DND-41 (cell line): ENCODE measurements around the gene SERF2.
"Not testable (repeated sequence)": the region's sequence is repeated elsewhere in the genome, so short reads cannot be mapped to it uniquely, and the experiment has no call there.

Experiments used
- ATAC-seq: fragments of 200-7000 bp; cut with Tn5 transposase; 3 replicates; pipeline ENCODE4 v1.9.1; 2021; ENCODE audit warnings: low read depth; ENCODE audit not compliant: insufficient read depth
- DNase-seq: peaks from one replicate; pipeline ENCODE4 v3.0.0-alpha.2; 2020
- H2AFZ ChIP-seq: 2 replicates; pipeline ENCODE4 v1.6.0; 2012; ENCODE audit warnings: low read depth, low read length
- H3K27ac ChIP-seq: 2 replicates; pipeline ENCODE4 v1.5.1; 2012; ENCODE audit warnings: low read length, inconsistent platforms
- H3K27me3 ChIP-seq: fragments of 200-600 bp; sonication (generic); 2 replicates; pipeline ENCODE4 v1.6.0; 2012; ENCODE audit warnings: low read length, mild to moderate bottlenecking, inconsistent platforms; ENCODE audit not compliant: insufficient read depth, poor library complexity
- H3K36me3 ChIP-seq: 2 replicates; pipeline ENCODE4 v1.5.1; 2012; ENCODE audit warnings: low read length, inconsistent platforms; ENCODE audit not compliant: insufficient read depth
- H3K4me1 ChIP-seq: 2 replicates; pipeline ENCODE4 v1.5.1; 2012; ENCODE audit warnings: mild to moderate bottlenecking, low read length; ENCODE audit not compliant: insufficient read depth
- H3K4me2 ChIP-seq: 2 replicates; pipeline ENCODE4 v1.6.0; 2012; ENCODE audit warnings: mild to moderate bottlenecking, moderate library complexity, low read length, inconsistent platforms; ENCODE audit not compliant: insufficient read depth
- H3K4me3 ChIP-seq, 2 experiments: fragments of 200-600 bp in 1 of 2; shearing (Covaris generic) in 1 of 2; 2 replicates each; pipeline ENCODE4 v1.5.1; 2012 to 2016; ENCODE audit warnings: inconsistent platforms in 2 of 2, low read length in 2 of 2, mild to moderate bottlenecking in 2 of 2, low read depth in 1 of 2, moderate library complexity in 1 of 2
- H3K79me2 ChIP-seq: 2 replicates; pipeline ENCODE4 v1.6.0; 2012; ENCODE audit warnings: low read length, inconsistent platforms; ENCODE audit not compliant: insufficient read depth
- H3K9ac ChIP-seq: 2 replicates; pipeline ENCODE4 v1.6.0; 2012; ENCODE audit warnings: low read depth, mild to moderate bottlenecking, inconsistent platforms, low read length, moderate library complexity
- H3K9me3 ChIP-seq: 2 replicates; pipeline ENCODE4 v1.5.1; 2012; ENCODE audit warnings: low read length, moderate library complexity, mild to moderate bottlenecking, inconsistent platforms; ENCODE audit not compliant: insufficient read depth, severe bottlenecking
- H4K20me1 ChIP-seq: 2 replicates; pipeline ENCODE4 v1.6.0; 2012; ENCODE audit warnings: low read length; ENCODE audit not compliant: insufficient read depth
- EZH2 ChIP-seq: IDR thresholded peaks from 3 replicates; pipeline ENCODE4 v1.6.1; 2012; ENCODE audit warnings: borderline replicate concordance, low read depth, mild to moderate bottlenecking, moderate library complexity, low read length, inconsistent platforms; ENCODE audit not compliant: severe bottlenecking
- TF ChIP-seq, protein P1 (sequence below): IDR thresholded peaks from 2 replicates; pipeline ENCODE4 v1.5.1; 2012; ENCODE audit warnings: borderline replicate concordance, low read length, moderate library complexity, mild to moderate bottlenecking; ENCODE audit not compliant: poor library complexity, severe bottlenecking; ENCODE audit errors: extremely low read depth

Gene SERF2

DNA sequence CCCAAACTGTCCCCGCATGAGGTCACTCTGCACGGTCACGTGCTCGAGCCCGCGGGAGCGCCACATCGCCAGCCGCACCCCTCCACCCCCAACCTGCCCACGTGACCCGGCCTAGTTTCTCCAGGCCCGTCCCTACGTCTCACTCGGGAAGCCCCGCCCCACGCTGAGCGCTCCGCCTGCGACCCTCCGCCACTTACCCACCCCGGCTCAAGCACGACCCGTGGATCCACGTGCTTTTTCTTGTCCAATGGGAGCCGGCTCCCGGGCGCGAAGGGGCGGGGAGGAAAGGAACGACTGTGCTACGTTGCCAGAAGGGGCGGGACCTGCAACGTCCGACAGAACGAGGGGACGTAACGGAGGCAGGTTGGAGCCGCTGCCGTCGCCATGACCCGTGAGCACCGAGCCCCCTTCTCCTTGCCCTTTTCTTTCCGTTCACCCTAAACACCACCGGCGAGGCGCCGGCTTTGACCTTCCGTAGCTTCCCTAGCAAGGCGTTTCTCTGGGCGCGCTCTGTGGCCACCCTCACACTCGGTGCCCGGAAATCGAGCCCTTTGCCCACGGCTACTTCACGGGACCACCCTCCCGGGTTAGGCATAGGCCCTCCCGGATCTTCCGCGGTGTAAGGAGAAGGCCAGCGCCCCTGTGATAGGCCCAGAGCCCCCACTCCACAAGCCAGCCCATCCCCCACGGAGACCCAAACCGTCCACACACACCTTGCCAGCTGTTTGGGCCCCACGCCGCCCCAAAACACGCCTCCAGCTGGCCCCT is at the start of gene SERF2:
Gene SERF2, plus strand, starts transcription at position 328 of the 768 bp plus-strand sequence. Its CDS starts 57 bp downstream, at position 385.
- Histone ChIP-seq H3K4me1 (peaks cover 34% of the 10 kb centered on the region), H3K27ac (peak within 1 kb of the TSS; percentile 99), H4K20me1 (peaks cover 37% of the 10 kb centered on the region), H2AFZ (peak within 1 kb of the TSS; percentile 94), H3K4me2 (peak within 1 kb of the TSS; percentile 71), H3K9ac (peak within 1 kb of the TSS; percentile 100), H3K79me2 (peaks cover 36% of the 10 kb centered on the region), H3K9me3 (no peaks in the 10 kb centered on the region), H3K27me3 (no peaks in the 10 kb centered on the region), H3K4me3 (peak within 1 kb of the TSS; percentile 98 to 99), H3K36me3 (peaks cover 48% of the 10 kb centered on the region)
- peak; percentile 95 for ATAC-seq
- DNase-seq: peak; percentile 100
- TF ChIP-seq EZH2: no peak
- TF ChIP-seq, protein P1, sequence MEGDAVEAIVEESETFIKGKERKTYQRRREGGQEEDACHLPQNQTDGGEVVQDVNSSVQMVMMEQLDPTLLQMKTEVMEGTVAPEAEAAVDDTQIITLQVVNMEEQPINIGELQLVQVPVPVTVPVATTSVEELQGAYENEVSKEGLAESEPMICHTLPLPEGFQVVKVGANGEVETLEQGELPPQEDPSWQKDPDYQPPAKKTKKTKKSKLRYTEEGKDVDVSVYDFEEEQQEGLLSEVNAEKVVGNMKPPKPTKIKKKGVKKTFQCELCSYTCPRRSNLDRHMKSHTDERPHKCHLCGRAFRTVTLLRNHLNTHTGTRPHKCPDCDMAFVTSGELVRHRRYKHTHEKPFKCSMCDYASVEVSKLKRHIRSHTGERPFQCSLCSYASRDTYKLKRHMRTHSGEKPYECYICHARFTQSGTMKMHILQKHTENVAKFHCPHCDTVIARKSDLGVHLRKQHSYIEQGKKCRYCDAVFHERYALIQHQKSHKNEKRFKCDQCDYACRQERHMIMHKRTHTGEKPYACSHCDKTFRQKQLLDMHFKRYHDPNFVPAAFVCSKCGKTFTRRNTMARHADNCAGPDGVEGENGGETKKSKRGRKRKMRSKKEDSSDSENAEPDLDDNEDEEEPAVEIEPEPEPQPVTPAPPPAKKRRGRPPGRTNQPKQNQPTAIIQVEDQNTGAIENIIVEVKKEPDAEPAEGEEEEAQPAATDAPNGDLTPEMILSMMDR: no peak

DNA sequence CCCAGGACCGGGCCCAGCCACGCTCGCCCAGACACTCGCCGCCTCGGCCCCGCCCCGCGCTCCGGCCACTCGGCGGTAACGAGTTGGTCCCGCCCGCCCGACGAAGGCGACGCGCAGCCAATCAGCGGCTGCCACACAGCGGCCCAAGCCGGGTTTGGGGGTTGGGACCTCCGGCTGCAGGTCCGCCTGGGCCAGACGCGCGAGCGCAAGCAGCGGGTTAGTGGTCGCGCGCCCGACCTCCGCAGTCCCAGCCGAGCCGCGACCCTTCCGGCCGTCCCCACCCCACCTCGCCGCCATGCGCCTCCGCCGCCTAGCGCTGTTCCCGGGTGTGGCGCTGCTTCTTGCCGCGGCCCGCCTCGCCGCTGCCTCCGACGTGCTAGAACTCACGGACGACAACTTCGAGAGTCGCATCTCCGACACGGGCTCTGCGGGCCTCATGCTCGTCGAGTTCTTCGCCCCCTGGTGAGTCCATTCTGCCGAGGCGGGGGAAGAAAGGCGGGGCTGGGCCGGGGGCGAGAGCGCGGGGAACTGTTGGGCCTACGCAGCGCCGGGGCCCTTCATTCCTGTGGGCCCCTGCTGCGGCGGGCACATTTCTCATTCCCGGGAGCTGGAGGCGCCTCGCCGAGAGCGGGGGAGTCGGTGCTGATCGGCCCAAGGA is 45.7 kb upstream of the SERF2 start, which contains the start of gene PDIA3:
Gene PDIA3, plus strand, starts transcription at position 194 of the 658 bp plus-strand sequence. Its CDS starts 102 bp downstream, at position 296.
- H4K20me1 ChIP-seq: peaks cover 24% of the 10 kb centered on the region; the same call in 1 of the 2 replicates
- not testable (repeated sequence) for H3K27me3 ChIP-seq, H3K9me3 ChIP-seq
- peak within 1 kb of the TSS; percentile 79 for H3K4me2 ChIP-seq
- DNase-seq (peak; percentile 83), ATAC-seq (peak; percentile 84)
- H3K79me2 ChIP-seq: peaks cover 54% of the 10 kb centered on the region
- peak within 1 kb of the TSS; percentile 81 for H2AFZ ChIP-seq
- H3K4me3 ChIP-seq: peak within 1 kb of the TSS; percentile 79 to 91
- H3K27ac ChIP-seq: peak within 1 kb of the TSS; percentile 84
- H3K9ac ChIP-seq: peak within 1 kb of the TSS; percentile 92
- peaks cover 42% of the 10 kb centered on the region for H3K4me1 ChIP-seq
- peaks cover 11% of the 10 kb centered on the region for H3K36me3 ChIP-seq

DNA sequence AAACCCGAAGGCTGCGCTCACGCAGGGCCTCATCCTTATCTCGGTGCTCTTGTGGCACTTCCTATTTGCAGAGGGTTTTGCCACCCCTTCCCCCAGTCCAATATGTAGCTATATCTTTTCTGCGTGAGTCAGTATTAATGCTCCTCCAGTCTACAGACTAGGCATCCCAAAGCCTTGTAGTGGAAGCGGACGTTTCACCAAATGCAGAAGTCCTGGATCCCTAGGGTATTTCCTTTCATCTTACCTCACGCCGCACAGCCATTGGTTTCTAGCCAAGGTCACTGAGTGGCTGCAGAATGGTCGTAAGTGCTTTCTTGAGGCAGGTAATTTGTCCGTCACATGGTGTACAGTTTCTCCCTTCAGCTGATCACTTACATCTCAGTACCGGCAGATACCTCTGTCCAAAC is 45.2 kb upstream of the SERF2 start:
- H3K9ac ChIP-seq: peak overlapping the region; percentile 92
- H3K9me3 ChIP-seq, DNase-seq, H3K27me3 ChIP-seq: not testable (repeated sequence)
- peaks cover 42% of the 10 kb centered on the region for H3K4me1 ChIP-seq
- peaks cover 60% of the 10 kb centered on the region for H3K79me2 ChIP-seq
- H3K36me3 ChIP-seq: peaks cover 14% of the 10 kb centered on the region
- H3K4me3 ChIP-seq: peak overlapping the region; percentile 79 to 91
- H2AFZ ChIP-seq: peak overlapping the region; percentile 81; the same call in 1 of the 2 replicates
- H3K4me2 ChIP-seq: peak overlapping the region; percentile 79
- peak overlapping the region; percentile 84 for H3K27ac ChIP-seq
- peaks cover 29% of the 10 kb centered on the region; the same call in 1 of the 2 replicates for H4K20me1 ChIP-seq
- peak; percentile 34 for ATAC-seq

DNA sequence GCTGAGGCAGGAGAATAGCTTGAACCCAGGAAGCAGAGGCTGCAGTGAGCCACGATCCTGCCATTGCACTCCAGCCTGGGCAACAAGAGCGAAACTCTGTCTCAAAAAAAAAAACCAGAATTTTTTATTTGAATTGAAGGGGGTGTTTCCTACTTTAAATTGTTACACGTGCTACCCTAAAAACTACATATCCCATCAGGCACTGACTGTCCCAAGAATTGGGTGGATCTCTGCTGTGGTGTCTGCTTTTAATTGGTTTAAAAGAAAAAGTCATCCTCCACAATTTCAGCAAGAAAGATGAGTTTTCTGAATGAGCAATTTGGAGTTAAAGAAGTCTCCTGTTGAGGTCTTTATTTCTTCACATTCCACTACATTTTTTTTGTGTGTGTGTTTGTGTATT is 43.7 kb upstream of the SERF2 start:
- Histone ChIP-seq H4K20me1 (peaks cover 44% of the 10 kb centered on the region), H3K79me2 (peaks cover 74% of the 10 kb centered on the region), H2AFZ (no peak overlapping the region), H3K27me3 (no peaks in the 10 kb centered on the region), H3K36me3 (peaks cover 28% of the 10 kb centered on the region), H3K4me3 (peak overlapping the region in 1 of 2 experiments; percentile 79; a peak in 2 of 4 replicates), H3K9me3 (no peaks in the 10 kb centered on the region), H3K4me2 (peak overlapping the region; percentile 79), H3K4me1 (peaks cover 44% of the 10 kb centered on the region), H3K27ac (peak overlapping the region; percentile 32; the same call in 1 of the 2 replicates), H3K9ac (peak overlapping the region; percentile 92)
- DNase-seq (no peak), ATAC-seq (no peak)
- TF ChIP-seq, protein P1: no peak
- no peak for TF ChIP-seq EZH2
